ENCODE data around the gene OR10G3.
"Not testable (repeated sequence)": the region's sequence is repeated elsewhere in the genome, so short reads cannot be mapped to it uniquely, and the experiment has no call there.

Gene OR10G3

GRCh38 chr14:21579976-21580375 lies at the start of gene OR10G3:
OR10G3 (minus strand) TSS chr14:21580076; CDS start chr14:21570744, 9,332 bp downstream.
- no peak for DNase-seq (ENCODE audit: extremely low read depth, low read depth)
- no peak for TF ChIP-seq CTCF (IDR thresholded peaks at IDR 0.05; ENCODE audit: low read depth, low read length)

- DNase-seq (ENCODE audit: extremely low read depth, low read depth): no peak
Observed at GRCh38 chr14:21626491-21627230, 46.8 kb upstream of the OR10G3 start.

GRCh38 chr14:21617614-21618013 lies 37.7 kb upstream of the OR10G3 start:
- DNase-seq (ENCODE audit: extremely low read depth, low read depth): no peak

More at GRCh38 chr14:21626491-21627230, 46.8 kb upstream of the OR10G3 start:
- no peak for TF ChIP-seq CTCF (IDR thresholded peaks at IDR 0.05; ENCODE audit: low read depth, low read length)

GRCh38 chr14:21614240-21614639 lies 34.4 kb upstream of the OR10G3 start:
- DNase-seq (ENCODE audit: extremely low read depth, low read depth): no peak
- no peak for TF ChIP-seq CTCF (IDR thresholded peaks at IDR 0.05; ENCODE audit: low read depth, low read length)

More at GRCh38 chr14:21617614-21618013, 37.7 kb upstream of the OR10G3 start:
- no peak for TF ChIP-seq CTCF (IDR thresholded peaks at IDR 0.05; ENCODE audit: low read depth, low read length)

GRCh38 chr14:21612324-21612723 lies 32.4 kb upstream of the OR10G3 start:
- no peak for DNase-seq (ENCODE audit: extremely low read depth, low read depth)
- no peak for TF ChIP-seq CTCF (IDR thresholded peaks at IDR 0.05; ENCODE audit: low read depth, low read length)

GRCh38 chr14:21602181-21602580 lies 22.3 kb upstream of the OR10G3 start:
- not testable (repeated sequence) for DNase-seq (ENCODE audit: extremely low read depth, low read depth)

- no peak for TF ChIP-seq CTCF (IDR thresholded peaks at IDR 0.05; ENCODE audit: low read depth, low read length)
- DNase-seq (ENCODE audit: extremely low read depth, low read depth): no peak
Observed at GRCh38 chr14:21589317-21589716, 9.4 kb upstream of the OR10G3 start.

GRCh38 chr14:21575661-21576060 lies 4.2 kb downstream of the OR10G3 start:
- no peak for TF ChIP-seq CTCF (IDR thresholded peaks at IDR 0.05; ENCODE audit: low read depth, low read length)
- DNase-seq (ENCODE audit: extremely low read depth, low read depth): no peak
